Measurements from ENCODE around the gene NEUROD2. TPM values are rescaled to one million over a fixed set of nuclear protein-coding genes. Genes with fewer than 3 reads are reported as not detected.
"Not testable (repeated sequence)": the region's sequence is repeated elsewhere in the genome, so short reads cannot be mapped to it uniquely, and the experiment has no call there.

The NEUROD2 gene
- total RNA-seq, 1 experiment from 2014 or later: not detected

DNA sequence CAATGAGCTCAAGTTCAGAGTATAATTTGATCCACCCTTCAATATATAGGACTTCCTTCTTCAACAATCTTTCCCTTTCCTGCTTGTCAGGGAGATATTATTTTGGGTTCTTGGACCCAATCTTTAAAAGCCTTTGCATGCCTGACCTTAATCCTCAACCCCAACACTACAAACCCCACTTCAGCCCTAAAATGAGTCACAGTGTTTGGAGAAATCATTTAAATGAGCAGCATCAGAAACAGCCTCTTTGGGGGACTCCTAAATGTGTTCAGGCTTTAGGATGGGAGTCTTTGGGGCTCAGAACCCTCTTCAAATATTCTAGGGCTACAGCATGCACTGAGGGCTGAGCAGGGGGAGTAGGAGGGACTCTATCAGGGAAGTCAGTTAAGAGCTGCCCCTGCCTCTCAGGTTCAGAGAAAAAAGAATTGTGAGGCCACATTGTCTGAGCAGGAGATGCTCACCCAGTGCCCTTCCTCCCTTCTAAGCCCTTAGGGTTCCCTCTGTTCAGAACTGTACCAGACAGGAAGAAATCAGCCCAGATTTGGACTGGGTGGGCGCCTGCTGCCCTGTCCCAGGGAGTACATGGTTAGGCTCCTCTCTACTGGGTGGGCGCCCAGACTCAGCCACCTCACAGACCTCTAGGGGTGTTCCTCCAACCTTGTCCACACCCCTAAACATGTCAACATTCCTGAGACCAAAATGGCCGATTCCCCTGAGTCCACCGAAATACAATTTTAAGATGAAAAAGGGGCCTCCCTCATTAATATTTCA is 5.0 kb downstream of the NEUROD2 start:
- DNase-seq (ENCODE audit: low read depth): no peak

DNA sequence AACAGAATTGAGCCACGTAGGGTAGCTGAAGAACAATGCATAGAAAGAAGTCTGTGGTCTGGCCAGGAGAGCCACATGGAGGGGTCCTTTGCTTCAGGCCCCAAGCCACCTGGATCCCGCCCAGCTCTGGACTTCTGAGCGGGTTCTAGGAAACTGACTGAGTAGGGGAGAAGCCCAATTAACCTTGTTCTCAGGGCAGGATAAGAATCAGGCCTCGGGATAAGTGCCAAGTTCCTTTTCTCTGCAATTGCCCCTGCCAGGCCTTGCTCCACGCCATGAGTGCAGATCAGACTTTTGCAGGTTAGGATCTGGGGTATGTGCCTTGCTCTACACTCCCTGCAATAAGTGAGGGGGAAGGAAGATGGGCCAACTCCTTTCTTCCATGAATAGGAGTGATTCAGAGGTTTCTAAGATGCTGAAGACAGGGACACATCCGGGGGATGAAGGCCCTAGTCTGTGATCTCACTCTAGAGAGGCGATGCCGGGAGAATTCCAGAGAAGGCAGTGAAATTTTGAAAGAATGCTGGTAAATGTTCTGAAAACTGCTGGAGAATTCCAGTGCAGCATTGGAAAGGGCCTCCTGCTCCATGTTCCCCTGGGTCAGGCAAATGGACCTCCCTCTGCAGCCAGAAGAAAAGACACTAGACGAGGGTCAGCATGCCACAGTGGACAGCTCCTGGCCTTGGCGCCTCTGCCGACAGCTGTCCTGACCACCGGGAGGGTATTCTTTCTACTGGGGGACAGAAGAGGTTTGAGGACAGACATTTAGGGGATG is 5.8 kb downstream of the NEUROD2 start:
- DNase-seq (ENCODE audit: low read depth): no peak

DNA sequence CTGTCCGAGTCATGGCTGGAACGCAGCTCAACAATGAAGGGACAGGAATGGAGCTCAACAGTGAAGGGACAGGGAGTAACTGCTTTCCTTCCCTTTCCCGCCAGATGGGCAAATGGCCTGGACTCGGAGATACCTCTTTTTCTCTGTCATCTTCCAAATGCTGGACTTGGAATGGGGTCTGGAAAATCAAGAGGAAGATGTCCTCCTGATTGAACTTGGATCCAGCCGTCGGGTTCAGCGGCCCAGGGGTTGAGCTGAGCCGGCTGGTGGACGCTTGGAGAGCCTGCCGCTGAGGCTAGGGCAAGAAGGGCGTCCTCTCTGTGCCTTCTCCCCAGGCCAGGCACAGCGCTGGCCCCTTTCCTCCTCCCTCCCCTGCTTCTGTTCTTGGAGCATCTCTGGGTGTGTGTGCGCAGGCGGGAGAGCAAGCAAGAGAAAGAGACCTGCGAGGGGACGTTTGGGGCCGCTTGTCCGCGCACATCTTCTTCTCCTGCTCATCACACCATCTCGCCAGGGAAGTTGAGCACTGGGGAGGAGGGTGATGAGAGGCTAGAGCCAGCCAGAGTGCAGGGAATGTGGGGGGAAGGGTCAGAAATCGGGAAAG is 6.6 kb downstream of the NEUROD2 start:
- DNase-seq (ENCODE audit: low read depth): no peak

DNA sequence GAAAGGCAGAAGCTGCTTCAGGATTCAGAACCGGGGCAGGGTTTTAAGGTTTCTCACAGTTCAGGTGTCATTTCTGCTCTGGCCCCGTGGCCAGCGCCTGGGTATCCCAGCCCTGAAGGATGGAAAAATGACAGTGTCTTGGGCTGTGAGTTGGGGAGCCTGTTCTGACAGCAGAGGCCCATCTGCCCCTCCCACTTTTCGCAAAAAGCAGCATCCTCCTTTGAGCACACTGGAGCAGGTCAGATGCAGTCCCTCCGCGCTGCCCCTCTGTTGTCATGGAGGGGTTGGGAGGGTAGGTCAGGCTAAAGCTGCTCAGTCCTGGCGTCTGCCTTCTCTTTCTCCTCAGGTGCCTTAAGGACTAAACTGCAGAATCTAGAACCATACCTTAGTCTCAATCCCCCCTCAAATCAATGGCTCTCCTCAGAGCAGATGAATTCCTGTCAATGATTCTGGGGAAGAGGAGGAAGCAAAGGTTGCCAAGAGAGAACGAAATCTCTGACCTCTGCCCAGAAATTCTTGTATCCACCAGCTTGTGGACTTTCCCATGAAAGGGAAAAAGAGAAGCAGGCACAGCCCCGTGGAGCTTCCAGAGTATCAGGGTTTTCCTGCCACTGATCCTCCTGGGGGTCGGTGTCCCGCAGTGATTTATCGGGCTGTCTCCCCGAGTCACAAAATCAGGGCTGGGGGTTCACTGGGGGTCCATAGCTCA is 7.3 kb downstream of the NEUROD2 start:
- no peak for DNase-seq (ENCODE audit: low read depth)

DNA sequence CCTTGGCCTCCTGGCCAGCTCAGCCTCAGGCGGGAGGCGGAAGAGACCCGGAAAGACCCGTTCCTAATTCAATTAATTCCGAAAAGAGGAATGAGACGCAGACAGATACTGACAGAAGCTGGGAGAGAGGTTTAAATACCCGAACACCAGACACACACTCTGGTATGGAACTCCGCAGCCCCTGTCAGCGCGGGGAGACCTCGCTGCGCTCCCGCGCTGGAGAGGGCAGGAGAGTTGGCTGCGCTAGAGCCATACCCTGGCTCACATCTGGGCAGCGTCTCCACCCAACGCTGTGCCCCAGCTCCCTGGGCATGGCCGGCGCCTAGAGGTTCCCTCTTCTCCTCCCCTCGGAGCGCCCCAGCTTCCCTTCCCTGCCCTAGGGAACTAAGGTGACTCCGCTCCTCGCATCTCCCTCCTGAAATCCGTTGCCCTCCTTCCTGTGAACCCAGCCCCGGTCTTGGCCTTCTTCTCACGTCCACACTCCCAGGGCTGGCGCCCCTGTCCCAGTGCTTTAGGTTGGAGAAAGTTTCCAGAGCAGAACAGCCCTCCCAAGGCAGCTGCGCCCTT is 8.0 kb downstream of the NEUROD2 start:
- no peak for DNase-seq (ENCODE audit: low read depth)

DNA sequence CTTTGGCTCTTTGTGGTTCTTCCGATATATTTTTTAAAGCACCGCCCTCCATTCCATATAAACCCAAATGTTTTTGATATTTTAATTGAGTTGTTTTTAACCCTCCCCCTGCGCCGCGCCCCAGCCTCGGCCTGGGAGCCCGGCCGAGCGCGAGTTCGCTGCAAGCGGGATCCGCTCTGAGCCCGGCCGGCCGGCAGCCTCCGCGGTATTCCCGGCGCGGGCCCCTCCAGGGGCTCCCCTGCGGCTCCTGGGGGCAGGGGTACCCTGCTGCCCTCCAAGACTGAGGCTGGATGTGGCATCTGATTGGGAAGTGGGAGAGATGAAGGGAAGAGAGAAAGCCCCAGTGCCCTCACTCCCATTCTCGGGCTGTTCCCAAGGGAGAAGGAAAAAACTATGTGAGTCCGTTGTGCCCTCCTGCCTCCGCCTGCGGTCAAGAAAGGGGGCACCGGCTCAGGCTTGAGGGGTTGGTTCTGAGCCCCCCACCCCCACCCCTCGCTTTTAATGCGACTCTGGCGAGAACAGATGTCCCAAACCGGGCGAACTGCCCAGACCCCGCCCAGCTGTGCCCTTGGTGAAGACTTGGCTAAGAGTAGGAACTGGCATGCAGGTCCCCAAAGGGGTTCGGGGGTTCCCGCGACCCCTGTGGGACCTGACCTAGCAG is 8.6 kb downstream of the NEUROD2 start:
- DNase-seq (ENCODE audit: low read depth): no peak

DNA sequence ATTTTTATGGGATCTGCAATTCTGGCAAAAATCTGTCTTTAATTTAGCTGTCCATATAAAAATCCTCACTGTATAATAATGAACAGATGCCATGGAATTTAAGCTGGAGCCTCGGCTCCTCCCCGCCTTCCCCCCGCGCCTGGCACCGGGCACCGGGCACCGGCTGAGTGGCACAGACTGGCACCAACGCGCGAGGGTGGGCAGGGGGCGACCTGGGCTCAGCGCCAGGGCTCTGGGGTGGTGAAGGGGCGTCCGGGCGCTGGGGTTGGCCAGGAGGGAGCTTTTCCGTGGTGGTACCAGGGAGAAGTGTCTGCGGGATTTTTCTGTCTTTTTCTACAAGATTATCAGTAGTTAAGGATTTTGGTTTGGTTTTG is 9.1 kb downstream of the NEUROD2 start:
- no peak for DNase-seq (ENCODE audit: low read depth)

DNA sequence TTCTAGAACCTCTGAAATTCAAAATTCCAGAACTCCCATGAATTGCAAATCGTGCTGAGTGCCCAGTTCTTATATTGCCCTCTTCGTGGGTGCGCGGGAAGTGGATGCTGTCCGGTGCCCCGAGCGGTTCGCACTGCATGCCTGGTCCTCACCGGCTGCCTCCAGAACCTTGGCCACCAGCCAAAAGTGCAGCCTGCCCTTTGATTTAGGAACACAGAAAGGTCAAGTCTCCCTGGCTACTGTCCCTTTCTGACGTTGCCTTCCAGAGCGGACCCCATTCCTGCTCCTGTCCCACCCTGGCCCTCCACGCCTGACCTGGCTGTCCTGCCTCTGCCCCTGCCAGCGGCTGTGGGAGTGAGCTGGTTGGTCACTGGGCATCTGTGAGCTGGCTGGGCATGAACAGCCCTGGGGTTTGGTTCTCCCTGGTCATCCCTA is 9.7 kb downstream of the NEUROD2 start:
- DNase-seq (ENCODE audit: low read depth): no peak

DNA sequence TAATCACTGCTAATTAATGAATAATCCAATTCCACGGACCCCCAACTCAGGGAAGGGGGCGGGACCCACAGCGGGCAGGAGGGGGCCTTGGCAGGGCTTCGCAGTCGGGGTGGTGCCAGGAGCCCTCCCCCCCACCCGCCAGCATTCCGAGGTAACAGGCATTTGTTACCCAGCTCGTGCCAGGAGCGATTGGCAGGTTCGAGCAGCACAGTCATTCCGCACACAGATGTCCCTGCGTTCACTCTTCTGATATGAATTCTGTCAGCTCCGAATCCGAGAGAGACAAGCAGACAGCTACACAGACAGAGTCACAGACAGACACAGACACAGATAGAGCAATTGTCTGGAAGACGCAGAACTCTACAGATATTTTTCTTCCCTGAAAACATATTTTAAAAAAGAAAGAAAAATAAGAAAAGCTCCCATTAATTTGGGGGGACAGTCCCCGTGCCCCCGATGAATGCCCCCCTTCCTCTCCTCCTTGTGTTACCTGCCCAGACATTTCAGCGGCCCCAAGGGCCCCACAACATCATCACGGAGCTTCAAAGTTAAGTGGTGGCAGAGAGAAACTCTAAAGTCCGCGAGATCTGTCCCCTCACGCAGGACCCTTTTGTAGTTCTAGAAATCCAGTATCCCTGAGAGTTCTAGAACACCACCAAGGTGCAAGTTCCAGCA is 10.2 kb downstream of the NEUROD2 start:
- no peak for DNase-seq (ENCODE audit: low read depth)

DNA sequence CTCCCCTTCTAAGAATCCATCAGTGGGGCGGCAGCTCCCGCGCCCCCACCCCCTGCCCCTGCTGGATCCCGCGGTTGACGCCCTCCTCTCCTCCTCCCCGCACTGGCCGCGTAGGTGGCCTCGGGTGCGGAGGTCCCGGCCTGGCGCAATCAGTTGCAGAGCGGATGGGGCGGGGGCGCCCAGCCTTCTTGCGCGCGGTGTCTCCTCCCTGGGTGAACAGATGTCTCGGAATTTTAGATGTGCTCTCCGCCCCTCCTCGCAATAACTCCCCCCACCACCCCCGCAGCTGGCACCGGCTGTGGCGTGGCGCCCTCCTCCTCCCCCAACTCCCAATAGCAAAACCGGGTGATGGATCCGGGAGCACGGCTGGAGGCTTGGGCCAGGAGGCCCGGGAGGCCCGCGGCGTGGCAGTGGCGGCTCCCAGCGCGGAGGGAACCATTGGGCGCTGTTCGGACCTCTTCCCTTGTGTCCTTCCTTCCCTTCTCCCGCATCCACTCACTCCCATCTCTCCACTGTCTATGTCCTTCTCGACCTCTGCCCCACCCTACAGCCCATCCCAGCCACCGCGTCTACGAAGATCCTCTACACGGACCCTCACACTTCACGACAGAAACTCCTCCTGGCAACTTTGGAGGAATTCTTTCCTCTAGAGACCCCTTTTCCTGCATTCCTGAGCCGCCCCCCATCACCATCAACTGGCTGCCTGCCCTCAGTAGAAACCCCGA is 11.0 kb downstream of the NEUROD2 start:
- DNase-seq (ENCODE audit: low read depth): no peak

DNA sequence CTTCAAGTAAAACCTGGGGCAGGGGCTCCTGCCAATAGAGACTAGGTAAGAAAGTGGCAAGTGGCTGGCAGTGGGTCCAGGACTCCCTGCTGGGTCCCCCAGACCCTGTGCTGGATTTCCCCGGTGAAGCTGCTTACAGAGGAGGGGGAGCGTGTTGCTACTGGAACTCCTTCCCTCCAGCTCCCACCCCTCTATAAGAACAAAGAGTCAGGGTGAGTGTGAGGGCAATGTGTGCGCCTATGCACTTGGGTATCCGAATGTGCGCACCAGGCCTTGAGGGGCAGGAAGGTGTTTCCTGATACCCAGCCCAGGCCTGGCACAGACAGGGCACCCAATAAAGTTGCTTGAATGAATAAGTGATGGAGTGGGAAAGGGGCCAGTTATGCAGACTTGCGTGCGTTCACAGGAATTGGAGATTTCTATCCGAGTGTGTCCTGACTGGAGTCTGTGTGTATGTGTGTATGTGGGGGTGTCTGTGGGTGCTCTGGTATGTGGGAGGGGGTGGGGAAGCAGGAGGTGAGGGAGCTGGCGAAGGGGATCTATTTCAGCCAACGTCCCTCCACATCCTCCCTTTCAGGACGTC is 11.7 kb downstream of the NEUROD2 start:
- no peak for DNase-seq (ENCODE audit: low read depth)

DNA sequence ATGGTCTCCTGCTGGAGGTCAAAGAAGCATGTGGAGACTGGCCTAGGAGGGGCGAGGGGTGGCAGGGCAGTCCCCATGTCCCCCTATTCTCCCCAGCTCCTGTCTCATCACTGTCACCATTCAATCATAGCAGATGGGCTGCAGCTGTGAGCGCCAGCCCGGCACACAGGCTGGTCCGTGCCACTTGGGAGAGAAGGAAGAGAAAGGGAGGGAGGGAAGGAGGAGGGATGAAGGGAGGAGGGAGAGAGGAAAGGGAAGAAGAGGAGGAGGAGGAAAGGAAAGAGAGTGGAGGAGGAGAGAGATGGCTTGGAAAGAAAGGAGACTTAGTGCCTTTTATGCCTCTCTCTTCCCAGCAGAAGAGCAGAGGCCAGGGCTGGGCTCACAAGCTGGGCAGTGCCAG is 12.4 kb downstream of the NEUROD2 start:
- no peak for DNase-seq (ENCODE audit: low read depth)

DNA sequence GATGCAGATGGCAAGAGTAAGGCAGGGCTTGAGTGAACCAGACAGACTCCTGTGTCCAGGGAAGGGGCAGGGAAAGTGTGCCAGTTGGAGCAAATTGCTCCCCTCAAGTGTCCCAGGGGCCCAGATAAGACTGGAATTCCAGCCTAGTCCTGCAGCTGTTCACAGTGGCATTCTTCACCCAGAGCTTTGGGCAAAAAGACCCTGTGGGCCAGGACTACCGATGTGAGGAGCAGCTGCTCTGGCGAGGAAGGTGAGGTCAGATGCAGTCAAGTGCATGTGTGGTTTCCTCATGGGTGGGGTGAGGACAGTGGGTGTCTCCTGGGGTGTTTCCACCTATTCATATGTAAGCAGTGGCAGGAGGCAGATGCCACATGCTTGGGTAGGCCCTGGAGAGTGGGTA is 14.3 kb downstream of the NEUROD2 start:
- no peak for DNase-seq (ENCODE audit: low read depth)

DNA sequence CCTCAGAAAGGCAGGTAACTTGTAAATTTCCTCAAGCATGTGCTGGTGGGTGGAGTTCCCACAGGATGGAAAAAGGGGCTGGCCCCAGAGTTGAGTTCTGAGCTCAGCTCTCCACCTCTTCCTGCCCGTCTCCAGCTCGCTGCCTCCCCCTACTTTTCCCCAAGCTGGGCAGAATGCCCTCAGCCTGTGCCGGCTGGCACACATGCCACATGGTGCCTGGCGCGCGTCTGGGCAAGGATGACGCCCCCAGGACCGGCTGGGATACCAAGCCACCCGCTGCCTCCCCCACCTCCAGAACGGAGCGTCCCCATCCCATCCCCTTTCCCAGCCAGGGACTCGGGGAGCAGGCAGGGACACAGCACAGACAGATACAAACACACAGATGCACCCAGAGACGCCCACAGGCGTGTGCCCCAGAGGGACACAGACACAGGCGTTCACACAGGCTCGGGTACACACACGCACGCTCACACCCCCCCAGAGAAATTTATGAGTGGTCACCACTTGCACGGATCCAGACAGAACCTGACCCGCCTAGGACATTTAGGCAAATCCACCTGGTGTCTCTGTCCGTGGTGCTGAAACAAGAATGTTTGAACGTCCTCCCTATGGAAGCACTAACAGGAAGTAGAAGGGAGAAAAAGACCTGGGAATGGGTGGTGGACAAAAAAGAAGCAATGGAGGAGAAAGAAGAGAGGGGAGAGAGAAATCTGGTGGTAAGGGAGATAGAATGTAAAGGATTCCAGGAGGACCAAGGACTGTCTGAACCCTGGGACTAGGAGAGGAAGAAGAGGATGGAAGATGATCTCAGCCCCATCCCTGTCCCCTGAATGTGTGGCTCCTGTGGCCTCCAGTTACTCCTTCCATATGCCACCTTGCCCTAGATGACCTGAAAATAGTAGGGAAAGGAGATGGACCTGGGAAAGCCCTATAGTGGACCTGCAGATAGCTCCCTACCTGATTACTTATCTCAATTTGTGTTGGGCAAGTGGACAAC is 15.5 kb downstream of the NEUROD2 start:
- DNase-seq (ENCODE audit: low read depth): peak; percentile 42

DNA sequence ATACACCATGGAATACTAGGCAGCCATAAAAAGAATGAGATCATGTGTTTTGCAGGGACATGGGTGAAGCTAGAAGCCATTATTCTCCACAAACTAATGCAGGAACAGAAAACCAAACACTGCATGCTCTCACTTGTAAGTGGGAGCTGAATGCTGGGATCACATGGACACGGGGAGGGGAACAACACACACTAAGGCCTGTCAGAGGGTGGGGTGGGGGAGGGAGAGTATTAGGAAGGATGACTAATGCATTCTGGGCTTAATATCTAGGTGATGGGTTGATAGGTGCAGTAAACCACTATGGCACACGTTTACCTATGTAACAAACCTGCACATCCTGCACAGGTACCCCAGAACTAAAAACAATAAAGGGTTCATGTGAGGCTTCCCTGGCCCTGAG is 17.5 kb downstream of the NEUROD2 start:
- not testable (repeated sequence) for DNase-seq (ENCODE audit: low read depth)

DNA sequence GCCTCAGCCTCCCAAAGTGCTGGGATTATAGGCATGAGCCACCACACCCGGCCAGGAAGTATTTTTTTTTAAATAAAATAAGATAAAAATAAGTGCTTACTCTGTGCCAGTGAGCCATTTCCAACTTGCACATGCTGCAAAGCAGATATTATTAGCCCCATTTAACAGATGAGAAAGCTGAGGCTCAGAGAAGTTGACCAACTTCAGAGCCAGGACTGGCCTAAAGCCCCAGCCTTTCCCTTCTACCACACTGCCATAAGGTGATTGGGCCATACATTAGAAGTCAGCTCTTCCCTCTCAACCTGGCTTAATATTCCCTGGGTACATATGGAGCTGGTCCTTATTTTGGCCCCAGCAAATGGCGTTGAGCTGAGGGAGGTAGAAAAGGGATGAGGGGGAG is 25.1 kb downstream of the NEUROD2 start:
- DNase-seq (ENCODE audit: low read depth): no peak

DNA sequence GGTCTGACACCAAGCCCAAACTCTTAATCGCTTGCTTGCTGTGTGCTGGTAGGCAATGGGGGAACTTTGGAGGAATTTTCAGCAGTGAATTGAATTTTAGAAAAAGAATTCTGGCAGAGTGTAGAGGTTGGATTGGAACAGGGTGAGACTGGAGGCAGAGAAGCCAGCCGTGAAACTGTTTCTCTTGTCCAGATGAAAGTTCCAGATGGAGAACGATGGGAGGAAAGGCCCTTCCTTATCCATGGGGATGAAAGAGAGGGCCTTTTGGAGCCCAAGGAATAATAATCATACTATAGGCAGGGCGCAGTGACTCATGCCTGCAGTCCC is 26.0 kb downstream of the NEUROD2 start:
- no peak for DNase-seq (ENCODE audit: low read depth)

DNA sequence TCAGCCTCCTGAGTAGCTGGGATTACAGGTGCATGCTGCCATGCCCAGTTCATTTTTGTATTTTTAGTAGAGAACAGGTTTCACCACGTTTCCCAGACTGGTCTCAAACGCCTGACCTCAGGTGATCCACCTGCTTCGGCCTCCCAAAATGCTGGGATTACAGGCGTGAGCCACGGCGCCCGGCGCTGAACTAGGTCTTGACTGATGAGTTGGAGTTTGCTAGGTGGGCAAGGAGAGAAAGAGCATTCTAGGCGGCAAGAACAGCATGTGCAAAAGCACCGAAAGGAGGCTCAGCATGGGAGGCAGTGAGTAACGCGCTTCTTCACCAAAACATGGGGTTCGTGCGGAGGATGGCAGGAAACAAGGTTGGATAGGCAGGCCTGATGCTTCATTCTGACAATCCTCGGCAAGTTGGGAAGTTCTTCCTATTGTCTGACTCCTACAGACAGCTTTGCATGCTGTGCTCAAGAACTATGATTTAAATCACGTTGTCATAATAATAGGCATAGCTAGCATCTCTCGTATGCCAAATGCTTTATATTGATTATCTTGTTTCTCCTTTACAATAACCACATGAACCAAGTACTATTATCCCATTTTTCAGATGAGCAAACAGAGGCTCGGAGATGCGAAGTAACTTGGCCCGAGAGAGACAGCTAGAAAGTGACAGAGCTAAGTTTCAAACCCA is 26.5 kb downstream of the NEUROD2 start:
- DNase-seq (ENCODE audit: low read depth): no peak

Data from RPMI7951 (cell line).